ENCODE results near the gene ZNF346. TPM values are rescaled to one million over a fixed set of nuclear protein-coding genes. Genes with fewer than 3 reads are reported as not detected.

Gene ZNF346
- total RNA-seq, 1 experiment from 2014 or later = 18.4 TPM

DNA sequence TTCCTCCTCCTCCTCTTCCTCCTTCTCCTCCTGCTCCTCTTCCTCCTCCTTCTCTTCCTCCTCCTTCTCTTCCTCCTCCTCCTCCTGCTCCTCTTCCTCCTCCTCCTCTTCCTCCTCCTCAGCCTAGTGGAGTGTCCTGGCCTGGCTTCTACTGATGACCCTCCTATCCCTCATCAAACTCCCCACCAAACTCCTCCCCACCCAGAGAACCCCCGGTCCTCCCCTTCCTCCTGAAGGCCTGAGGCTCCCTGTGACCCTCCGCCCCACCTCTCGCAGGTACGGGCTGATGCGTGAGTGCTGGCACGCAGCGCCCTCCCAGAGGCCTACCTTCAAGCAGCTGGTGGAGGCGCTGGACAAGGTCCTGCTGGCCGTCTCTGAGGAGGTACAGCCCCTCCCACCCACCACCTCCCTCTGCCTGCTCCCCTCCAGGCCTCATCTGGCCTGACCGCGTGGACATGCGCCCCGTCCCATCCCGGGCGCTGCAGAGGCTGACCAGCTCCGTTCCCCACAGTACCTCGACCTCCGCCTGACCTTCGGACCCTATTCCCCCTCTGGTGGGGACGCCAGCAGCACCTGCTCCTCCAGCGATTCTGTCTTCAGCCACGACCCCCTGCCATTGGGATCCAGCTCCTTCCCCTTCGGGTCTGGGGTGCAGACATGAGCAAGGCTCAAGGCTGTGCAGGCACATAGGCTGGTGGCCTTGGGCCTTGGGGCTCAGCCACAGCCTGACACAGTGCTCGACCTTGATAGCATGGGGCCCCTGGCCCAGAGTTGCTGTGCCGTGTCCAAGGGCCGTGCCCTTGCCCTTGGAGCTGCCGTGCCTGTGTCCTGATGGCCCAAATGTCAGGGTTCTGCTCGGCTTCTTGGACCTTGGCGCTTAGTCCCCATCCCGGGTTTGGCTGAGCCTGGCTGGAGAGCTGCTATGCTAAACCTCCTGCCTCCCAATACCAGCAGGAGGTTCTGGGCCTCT, 74.8 kb downstream of the ZNF346 start:
- H3K27ac Mint-ChIP-seq = 0 out of 2 replicates have a peak overlapping the region, but pooled peaks have one; percentile 84
- ChIA-PET POLR2A (interaction anchor here (1.1 kb wide), 1 partner anchor 10 kb away, joined by 3 read pairs; no protein-coding TSS in a partner anchor), CTCF (interaction anchor here (0.7 to 6.2 kb wide), 6 partner anchors 11 to 212 kb away, joined by 3 to 59 read pairs (median 12); partner anchors contain the start of gene FGFR4)
- no peaks in the 10 kb centered on the region for H3K27me3 Mint-ChIP-seq (ENCODE audit: low read depth)
- no peak for DNase-seq (ENCODE audit: low spot score)
- no peak for ATAC-seq
- H3K9me3 Mint-ChIP-seq = no peaks in the 10 kb centered on the region
- H3K4me3 Mint-ChIP-seq = no peak overlapping the region
- TF ChIP-seq, protein P1, sequence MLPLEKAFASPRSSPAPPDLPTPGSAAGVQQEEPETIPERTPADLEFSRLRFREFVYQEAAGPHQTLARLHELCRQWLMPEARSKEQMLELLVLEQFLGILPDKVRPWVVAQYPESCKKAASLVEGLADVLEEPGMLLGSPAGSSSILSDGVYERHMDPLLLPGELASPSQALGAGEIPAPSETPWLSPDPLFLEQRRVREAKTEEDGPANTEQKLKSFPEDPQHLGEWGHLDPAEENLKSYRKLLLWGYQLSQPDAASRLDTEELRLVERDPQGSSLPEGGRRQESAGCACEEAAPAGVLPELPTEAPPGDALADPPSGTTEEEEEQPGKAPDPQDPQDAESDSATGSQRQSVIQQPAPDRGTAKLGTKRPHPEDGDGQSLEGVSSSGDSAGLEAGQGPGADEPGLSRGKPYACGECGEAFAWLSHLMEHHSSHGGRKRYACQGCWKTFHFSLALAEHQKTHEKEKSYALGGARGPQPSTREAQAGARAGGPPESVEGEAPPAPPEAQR (CRISPR knock-in tag; IDR thresholded peaks at IDR 0.05) = no peak
- TF ChIP-seq FOXJ3 (CRISPR knock-in tag; IDR thresholded peaks at IDR 0.05; ENCODE audit: borderline replicate concordance) (no peak), ZNF263 (CRISPR knock-in tag; IDR thresholded peaks at IDR 0.05; ENCODE audit: low read depth) (0 out of 2 replicates have a peak, but pooled peaks have one; percentile 60)
- TF ChIP-seq, protein P2, sequence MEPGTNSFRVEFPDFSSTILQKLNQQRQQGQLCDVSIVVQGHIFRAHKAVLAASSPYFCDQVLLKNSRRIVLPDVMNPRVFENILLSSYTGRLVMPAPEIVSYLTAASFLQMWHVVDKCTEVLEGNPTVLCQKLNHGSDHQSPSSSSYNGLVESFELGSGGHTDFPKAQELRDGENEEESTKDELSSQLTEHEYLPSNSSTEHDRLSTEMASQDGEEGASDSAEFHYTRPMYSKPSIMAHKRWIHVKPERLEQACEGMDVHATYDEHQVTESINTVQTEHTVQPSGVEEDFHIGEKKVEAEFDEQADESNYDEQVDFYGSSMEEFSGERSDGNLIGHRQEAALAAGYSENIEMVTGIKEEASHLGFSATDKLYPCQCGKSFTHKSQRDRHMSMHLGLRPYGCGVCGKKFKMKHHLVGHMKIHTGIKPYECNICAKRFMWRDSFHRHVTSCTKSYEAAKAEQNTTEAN (CRISPR knock-in tag; IDR thresholded peaks at IDR 0.05) = no peak
- H3K4me1 Mint-ChIP-seq = peaks cover 21% of the 10 kb centered on the region
- H3K36me3 Mint-ChIP-seq = peaks cover 18% of the 10 kb centered on the region

DNA sequence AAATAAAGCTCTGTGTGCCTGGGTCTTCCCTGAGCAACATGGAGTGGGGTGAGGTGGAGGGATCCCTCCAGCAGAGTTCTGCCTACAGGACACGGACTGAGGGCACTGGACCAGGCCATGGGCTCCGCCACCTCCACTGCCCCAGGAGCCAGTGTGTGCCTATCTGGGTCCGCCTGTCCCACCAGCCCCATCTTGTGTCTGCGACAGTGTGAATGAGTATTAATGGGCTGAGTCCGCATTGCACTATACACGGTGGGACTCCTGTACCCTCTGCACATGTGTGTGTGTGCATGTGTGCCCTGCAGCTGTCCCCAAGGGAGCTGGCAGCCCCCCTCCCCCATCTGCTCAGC, 75.6 kb downstream of the ZNF346 start:
- CTCF ChIA-PET = interaction anchor here (1.3 to 6.2 kb wide), 6 partner anchors 11 to 266 kb away, joined by 3 to 59 read pairs (median 12); partner anchors contain the start of gene FGFR4
- H3K27ac Mint-ChIP-seq = no peak overlapping the region
- peaks cover 21% of the 10 kb centered on the region for H3K4me1 Mint-ChIP-seq
- H3K36me3 Mint-ChIP-seq = peaks cover 18% of the 10 kb centered on the region
- no peaks in the 10 kb centered on the region; the same call in 1 of the 2 replicates for H3K27me3 Mint-ChIP-seq (ENCODE audit: low read depth)
- no peaks in the 10 kb centered on the region for H3K9me3 Mint-ChIP-seq
- H3K4me3 Mint-ChIP-seq = no peak overlapping the region
- DNase-seq (ENCODE audit: low spot score) (no peak), ATAC-seq (no peak)
- no peak for TF ChIP-seq ZNF263 (CRISPR knock-in tag; IDR thresholded peaks at IDR 0.05; ENCODE audit: low read depth)
- POLR2A ChIA-PET = interaction anchor here (1.1 kb wide), 1 partner anchor 11 kb away, joined by 3 read pairs; no protein-coding TSS in a partner anchor

DNA sequence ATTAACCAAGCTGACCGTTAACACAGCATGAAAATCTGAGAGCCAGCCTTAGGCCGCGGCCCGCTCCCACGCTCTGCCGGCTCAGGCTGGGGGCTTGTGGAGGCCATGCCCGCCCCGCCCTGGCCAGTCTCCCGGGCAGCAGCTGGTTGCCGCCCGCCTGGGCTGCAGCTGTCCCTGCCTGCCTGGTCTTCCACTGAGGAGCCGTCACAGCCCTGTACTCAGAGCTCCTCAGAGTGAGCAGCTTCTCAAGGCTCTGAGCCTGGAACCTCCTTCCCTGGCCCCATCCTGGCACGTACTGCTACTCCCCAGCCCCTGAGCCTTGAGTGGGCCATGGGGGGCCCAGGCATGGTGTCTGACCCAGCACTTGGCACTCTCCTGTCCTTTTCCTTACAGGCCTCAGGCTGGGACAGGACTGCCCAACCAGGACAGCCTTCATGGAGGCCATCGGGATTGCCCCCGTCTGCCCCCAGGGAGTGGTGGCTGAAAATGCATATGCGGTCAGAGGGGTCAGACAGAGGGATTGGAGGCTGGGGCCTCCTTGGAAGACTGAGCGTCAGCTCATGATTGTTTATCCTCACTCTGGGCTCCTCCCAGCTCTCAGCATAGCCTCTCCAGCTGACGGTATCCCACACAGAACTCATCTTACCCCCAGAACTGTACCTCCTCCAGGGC, 76.1 kb downstream of the ZNF346 start:
- TF ChIP-seq, protein P3, sequence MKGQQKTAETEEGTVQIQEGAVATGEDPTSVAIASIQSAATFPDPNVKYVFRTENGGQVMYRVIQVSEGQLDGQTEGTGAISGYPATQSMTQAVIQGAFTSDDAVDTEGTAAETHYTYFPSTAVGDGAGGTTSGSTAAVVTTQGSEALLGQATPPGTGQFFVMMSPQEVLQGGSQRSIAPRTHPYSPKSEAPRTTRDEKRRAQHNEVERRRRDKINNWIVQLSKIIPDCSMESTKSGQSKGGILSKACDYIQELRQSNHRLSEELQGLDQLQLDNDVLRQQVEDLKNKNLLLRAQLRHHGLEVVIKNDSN (CRISPR knock-in tag; IDR thresholded peaks at IDR 0.05) = 0 out of 2 replicates have a peak, but pooled peaks have one; percentile 9
- TF ChIP-seq, protein P4, sequence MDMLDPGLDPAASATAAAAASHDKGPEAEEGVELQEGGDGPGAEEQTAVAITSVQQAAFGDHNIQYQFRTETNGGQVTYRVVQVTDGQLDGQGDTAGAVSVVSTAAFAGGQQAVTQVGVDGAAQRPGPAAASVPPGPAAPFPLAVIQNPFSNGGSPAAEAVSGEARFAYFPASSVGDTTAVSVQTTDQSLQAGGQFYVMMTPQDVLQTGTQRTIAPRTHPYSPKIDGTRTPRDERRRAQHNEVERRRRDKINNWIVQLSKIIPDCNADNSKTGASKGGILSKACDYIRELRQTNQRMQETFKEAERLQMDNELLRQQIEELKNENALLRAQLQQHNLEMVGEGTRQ (CRISPR knock-in tag; IDR thresholded peaks at IDR 0.05) = 0 out of 2 replicates have a peak, but pooled peaks have one; percentile 34
- no peak for TF ChIP-seq ZNF219 (CRISPR knock-in tag; IDR thresholded peaks at IDR 0.05; ENCODE audit: borderline replicate concordance)
- CTCF ChIA-PET = interaction anchor here (0.7 to 6.2 kb wide), 9 partner anchors 8 to 438 kb away, joined by 3 to 59 read pairs (median 8); partner anchors contain the start of gene FGFR4
- no peak; the same call in 1 of the 2 replicates for ATAC-seq

DNA sequence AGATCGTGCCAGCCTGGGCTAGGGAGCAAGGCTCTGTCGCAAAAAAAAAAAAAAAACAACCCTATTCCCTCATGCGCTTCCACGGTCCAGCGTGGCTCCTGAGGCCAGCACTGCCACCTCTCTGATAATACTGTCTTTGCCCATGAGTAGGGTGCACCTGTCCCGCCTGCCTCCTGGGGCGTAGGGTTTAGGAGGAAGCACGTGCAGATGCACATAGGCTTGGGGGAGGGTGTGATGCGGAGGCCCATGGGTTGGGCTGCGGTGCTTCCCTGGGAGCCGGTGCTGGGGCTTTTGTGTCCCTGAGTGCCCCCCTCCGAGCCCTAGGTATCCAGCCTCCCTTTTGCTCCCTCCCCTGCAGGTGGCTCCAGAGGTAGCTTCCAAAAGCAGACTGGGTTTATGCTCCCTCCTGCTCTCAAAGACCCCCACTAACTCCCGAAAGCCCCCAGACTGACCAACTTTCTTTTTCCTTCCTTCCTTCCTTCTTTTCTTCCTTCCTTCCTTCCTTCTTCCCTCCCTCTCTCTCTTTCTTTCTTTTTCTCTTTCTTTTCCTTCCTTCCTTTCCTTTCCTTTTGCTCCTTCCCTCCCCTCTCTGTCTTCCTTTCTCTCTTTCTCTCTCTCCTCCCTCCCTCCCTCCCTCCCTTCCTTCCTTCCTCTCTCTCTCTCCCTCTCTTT, 77.1 kb downstream of the ZNF346 start:
- peak; percentile 62 for ATAC-seq
- peak; percentile 56 for DNase-seq (ENCODE audit: low spot score)
- Mint-ChIP-seq H3K36me3 (peaks cover 13% of the 10 kb centered on the region), H3K4me1 (peaks cover 21% of the 10 kb centered on the region), H3K4me3 (peak overlapping the region; percentile 34; the same call in 1 of the 2 replicates), H3K9me3 (no peaks in the 10 kb centered on the region), H3K27me3 (ENCODE audit: low read depth) (no peaks in the 10 kb centered on the region; the same call in 1 of the 2 replicates), H3K27ac (no peak overlapping the region)
- CTCF ChIA-PET = interaction anchor here (0.7 to 6.2 kb wide), 9 partner anchors 9 to 439 kb away, joined by 3 to 59 read pairs (median 8); partner anchors contain the start of gene FGFR4
- POLR2A ChIA-PET = interaction anchor here (0.7 kb wide), 2 partner anchors 210 to 419 kb away, joined by 6 read pairs; no protein-coding TSS in a partner anchor
- TF ChIP-seq, protein P1 (CRISPR knock-in tag; IDR thresholded peaks at IDR 0.05) = no peak
- TF ChIP-seq TCF7 (CRISPR knock-in tag; IDR thresholded peaks at IDR 0.05; ENCODE audit: low read depth) (no peak), ELF4 (CRISPR knock-in tag; IDR thresholded peaks at IDR 0.05; ENCODE audit: low read depth) (no peak)
- TF ChIP-seq, protein P5, sequence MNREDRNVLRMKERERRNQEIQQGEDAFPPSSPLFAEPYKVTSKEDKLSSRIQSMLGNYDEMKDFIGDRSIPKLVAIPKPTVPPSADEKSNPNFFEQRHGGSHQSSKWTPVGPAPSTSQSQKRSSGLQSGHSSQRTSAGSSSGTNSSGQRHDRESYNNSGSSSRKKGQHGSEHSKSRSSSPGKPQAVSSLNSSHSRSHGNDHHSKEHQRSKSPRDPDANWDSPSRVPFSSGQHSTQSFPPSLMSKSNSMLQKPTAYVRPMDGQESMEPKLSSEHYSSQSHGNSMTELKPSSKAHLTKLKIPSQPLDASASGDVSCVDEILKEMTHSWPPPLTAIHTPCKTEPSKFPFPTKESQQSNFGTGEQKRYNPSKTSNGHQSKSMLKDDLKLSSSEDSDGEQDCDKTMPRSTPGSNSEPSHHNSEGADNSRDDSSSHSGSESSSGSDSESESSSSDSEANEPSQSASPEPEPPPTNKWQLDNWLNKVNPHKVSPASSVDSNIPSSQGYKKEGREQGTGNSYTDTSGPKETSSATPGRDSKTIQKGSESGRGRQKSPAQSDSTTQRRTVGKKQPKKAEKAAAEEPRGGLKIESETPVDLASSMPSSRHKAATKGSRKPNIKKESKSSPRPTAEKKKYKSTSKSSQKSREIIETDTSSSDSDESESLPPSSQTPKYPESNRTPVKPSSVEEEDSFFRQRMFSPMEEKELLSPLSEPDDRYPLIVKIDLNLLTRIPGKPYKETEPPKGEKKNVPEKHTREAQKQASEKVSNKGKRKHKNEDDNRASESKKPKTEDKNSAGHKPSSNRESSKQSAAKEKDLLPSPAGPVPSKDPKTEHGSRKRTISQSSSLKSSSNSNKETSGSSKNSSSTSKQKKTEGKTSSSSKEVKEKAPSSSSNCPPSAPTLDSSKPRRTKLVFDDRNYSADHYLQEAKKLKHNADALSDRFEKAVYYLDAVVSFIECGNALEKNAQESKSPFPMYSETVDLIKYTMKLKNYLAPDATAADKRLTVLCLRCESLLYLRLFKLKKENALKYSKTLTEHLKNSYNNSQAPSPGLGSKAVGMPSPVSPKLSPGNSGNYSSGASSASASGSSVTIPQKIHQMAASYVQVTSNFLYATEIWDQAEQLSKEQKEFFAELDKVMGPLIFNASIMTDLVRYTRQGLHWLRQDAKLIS (CRISPR knock-in tag; IDR thresholded peaks at IDR 0.05; ENCODE audit: borderline replicate concordance) = no peak

More for the DNA sequence above, 76.1 kb downstream of the ZNF346 start:
- POLR2A ChIA-PET = interaction anchor here (0.7 to 1.1 kb wide), 3 partner anchors 11 to 418 kb away, joined by 3 to 6 read pairs (median 6); no protein-coding TSS in a partner anchor
- Mint-ChIP-seq H3K36me3 (peaks cover 13% of the 10 kb centered on the region), H3K4me1 (peaks cover 21% of the 10 kb centered on the region), H3K9me3 (no peaks in the 10 kb centered on the region), H3K4me3 (no peak overlapping the region), H3K27me3 (ENCODE audit: low read depth) (no peaks in the 10 kb centered on the region; the same call in 1 of the 2 replicates), H3K27ac (peak overlapping the region; percentile 70)
- no peak for DNase-seq (ENCODE audit: low spot score)

Measured in WTC11 (cell line).